Daoy (cell line): ENCODE measurements around the gene RHOBTB1. TPM values are rescaled to one million over a fixed set of nuclear protein-coding genes. Genes with fewer than 3 reads are reported as not detected.

Source experiments
- DNase-seq: peaks from one replicate; pipeline ENCODE4 v3.0.0-alpha.2; 2015; ENCODE audit warnings: low read depth
- total RNA-seq: library from RNA; depleted of rRNA; stranded (reverse); fragments of >200 nt; shearing (Covaris generic); gene quantifications from 2 replicates; pipeline ENCODE4 v1.2.3, GENCODE V29; 2014

The RHOBTB1 gene
- total RNA-seq, 1 experiment from 2014 or later: 4.2 TPM

DNA sequence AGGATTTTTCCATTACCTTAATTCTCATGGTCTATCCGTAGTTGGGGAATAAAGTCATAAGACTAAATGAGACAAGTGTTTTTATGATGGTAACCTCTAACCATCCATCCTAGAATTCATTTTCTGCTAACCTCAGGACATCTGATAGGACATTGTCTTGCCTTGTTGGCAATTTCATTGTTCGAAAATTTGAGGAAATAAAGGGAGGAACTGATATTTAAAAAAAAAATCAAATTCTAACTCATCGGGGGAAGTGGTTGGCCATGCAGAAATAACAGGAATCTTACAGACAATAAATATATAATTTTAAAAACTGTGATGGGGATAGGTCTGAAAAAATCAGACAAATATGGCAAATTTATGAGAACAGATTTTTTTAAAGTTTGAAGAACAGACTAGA, 21.7 kb upstream of the RHOBTB1 start:
- no peak for DNase-seq

DNA sequence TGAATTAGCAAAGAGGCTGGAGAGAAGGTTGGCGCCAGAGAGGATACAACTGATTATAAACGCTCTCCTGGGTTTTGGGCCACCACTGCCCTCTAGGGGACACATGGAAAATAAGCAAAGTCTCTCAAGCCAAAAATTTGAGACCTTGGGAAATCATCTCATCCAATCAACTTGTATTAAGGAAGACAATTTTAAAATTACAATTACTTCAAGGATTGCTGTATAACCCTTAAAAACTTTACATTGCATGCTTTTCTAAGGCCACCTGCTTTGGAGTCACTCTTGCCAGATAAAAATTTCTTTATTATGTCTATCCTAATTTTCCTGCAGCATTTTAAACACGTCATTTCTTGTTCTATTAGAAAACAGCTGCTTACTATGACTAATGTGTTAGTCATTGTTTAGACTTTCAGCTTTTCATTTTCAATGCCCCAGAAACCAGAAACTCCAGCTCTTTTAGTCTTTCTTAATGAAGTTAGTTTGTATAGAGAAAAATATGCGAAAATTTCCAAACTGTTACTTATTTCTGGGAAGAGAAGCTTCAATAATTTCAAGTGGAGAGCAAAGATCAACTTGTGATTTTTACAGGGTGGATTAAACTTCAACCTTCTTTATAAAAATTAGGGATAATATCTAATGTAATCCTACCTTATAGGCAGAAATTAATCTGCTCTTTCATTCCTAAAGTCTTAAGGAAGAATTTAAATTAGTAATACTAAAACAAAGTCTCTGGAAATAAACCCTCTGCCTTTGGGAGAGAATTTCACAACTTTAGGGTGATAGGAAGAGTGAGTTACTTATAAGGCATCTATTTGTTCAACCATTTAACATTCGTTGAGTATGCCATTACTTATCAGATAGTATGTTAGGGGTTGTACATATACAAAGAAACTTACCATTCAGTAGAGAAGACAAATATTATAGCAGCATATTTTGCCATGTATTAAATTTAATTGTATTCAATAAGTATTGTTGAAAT, 20.6 kb upstream of the RHOBTB1 start:
- DNase-seq: peak; percentile 77

DNA sequence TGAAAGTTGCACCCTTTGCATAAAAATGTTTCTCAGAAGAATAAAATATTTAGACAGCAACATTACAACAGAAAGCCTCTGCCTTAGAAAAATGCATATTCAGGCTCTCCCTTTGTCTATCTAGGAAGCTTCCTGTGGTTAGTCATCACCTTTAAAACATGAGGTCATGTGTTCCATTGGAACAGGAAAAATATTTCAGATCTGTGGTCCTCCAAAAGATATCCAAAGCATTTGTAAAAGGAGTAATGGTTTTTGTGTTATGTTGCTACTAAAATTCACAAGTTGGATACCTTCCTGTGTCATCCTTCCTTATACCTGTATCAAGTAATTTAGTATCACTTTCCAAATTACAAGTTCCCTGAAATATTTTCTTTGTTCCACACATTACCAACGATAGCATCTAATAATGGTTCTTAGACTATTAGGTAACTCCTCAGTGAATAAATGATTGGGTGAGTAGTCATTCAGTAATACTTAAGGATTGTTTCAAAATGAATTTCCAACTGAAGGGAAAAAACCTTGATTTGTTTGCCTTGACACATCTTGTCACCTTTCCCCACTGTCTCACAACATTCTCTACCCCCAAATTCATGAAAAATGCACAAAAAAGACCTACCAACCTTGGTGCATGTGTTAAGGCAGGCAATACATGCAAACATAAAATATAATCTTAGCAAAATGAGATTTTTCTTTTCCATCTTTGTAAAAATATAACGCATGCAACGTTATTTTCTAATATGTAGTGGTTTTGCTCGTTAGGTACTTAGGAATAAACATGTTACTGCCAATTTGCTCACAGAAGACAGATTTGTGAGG, 19.7 kb upstream of the RHOBTB1 start:
- DNase-seq: peak; percentile 29

- DNase-seq: peak; percentile 13
Measured at GRCh38 chr10:60962946-60963345, 19.0 kb upstream of the RHOBTB1 start.

- DNase-seq: no peak
Measured at GRCh38 chr10:60960913-60961312, 16.9 kb upstream of the RHOBTB1 start.

GRCh38 chr10:60960031-60960430, 16.0 kb upstream of the RHOBTB1 start:
- no peak for DNase-seq

- no peak for DNase-seq
Measured at GRCh38 chr10:60958892-60959601, 15.1 kb upstream of the RHOBTB1 start.

DNA sequence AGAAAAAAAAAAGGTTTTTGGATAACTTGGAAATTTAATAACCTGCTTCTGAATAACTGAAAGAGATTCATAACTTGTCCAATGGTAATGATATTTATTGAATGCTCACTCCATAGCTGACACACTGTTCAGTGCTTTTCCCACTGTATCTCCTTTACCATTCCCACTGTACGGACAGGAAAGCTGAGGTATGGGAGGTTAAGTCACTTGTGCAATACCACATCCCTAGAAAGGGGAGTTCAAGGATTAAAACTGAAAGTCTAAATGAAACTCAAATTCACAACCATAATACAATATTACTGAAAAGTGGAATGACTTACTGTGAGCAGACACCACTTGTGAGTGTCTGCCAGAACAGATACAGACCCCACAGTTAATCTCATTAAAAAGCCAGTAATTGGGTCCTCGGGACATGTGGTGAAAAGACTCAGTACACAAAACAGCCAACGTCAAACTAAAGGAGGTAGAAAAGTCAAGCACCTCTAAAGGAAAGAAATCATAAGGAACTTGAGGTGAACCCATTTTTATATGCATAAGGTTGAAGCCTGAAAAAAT, 13.8 kb upstream of the RHOBTB1 start:
- DNase-seq: no peak

- peak; percentile 59 for DNase-seq
Measured at GRCh38 chr10:60955957-60956425, 12.0 kb upstream of the RHOBTB1 start.

- no peak for DNase-seq
Measured at GRCh38 chr10:60955316-60955715, 11.3 kb upstream of the RHOBTB1 start.

- no peak for DNase-seq
Measured at GRCh38 chr10:60954035-60954434, 10.1 kb upstream of the RHOBTB1 start.

- DNase-seq: no peak
Measured at GRCh38 chr10:60953420-60953819, 9.4 kb upstream of the RHOBTB1 start.

DNA sequence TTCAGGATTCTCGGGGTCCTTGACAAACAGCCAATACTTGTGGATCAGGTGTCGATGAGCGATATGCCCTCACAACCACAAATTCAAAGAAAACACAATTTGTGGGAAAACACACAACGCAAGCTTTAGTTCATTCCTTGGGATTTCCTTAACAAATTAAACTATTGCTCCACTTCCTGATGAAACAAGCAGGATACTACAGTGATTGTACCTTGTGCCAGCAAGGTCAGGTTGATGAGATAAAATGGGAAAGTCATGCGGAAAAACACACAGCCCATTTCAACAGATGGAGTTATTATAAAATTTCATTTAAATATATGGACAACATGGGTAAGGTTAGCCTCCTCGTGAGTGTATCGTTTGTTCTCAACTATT, 8.8 kb upstream of the RHOBTB1 start:
- DNase-seq: no peak

GRCh38 chr10:60952067-60952845, 8.3 kb upstream of the RHOBTB1 start:
- no peak for DNase-seq

DNA sequence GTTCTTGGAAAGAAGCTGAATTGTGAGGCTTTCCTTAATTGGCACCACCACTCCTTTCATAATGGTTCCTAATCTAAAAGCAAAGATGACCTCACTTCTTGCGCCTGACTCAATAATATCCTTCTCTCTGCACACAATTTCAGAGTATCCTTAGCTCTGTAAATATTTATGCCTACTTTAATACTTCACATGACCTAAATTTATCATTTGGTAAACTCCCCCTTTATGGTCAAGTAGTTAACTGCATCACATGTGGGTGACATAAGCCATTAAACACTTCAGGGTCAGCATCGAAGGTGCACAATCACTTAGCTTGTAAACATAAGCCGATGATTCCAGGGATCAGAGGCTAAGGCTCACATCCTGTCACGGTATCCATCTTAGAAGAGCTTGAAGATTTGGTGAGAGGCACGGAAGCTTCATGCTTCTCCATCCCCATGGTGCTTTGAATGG, 7.3 kb upstream of the RHOBTB1 start:
- DNase-seq: no peak

DNA sequence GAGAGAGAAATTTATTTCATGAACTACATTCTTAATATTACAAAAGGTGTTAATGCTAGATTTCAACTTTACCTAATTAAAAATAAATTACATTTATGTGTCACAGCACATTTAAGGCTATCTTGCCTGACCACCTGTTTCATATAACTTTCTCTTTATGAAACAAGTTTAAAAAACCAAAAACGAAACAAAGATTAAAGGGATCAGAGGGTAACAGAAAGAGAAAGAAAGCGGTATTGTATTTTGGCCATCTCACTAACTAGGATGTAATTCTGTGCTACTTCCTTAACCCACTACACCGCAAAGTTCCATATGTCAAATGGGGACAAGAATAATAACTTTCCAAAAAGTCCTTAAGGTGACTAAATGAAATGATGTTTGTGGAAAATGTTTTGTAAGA, 6.3 kb upstream of the RHOBTB1 start:
- no peak for DNase-seq

DNA sequence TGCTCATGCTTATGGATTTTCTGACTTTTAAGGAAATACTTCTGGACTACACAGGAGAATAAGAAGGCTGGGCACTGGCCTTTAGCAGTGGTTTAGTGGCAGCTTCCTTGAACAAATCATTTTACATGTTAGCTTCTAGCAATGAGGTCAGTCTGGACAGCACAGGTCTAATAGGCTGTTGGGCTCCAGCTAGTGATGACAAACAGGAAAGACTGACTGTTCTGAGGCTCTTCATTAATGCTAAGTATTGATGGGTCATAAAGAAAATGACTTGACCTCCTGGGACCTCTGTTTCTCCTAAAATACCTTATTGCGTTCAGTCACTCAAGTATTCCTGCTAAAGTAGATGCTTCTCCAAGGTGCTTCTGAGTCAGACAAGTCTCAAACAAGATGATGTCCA, 4.9 kb upstream of the RHOBTB1 start:
- DNase-seq: no peak

GRCh38 chr10:60944910-60945297, 919 bp upstream of the RHOBTB1 start:
- no peak for DNase-seq

GRCh38 chr10:60943316-60944057, 498 bp downstream of the RHOBTB1 start:
- peak; percentile 53 for DNase-seq

GRCh38 chr10:60942788-60943315, 1.1 kb downstream of the RHOBTB1 start:
- no peak for DNase-seq
